Ishikawa (cell line): Measurements from ENCODE around the gene SPOCK1.

Experiments used
- EP300 ChIP-seq: IDR thresholded peaks from 2 replicates; pipeline ENCODE4 v1.6.1; 2012; ENCODE audit warnings: borderline replicate concordance
- TAF1 ChIP-seq: IDR thresholded peaks from 2 replicates; pipeline ENCODE4 v1.6.1; 2012; ENCODE audit warnings: low read depth, mild to moderate bottlenecking
- TF ChIP-seq, protein P1 (sequence below): IDR thresholded peaks from 2 replicates; pipeline ENCODE4 v1.6.1; 2012; ENCODE audit warnings: low read depth, mild to moderate bottlenecking

DNA sequence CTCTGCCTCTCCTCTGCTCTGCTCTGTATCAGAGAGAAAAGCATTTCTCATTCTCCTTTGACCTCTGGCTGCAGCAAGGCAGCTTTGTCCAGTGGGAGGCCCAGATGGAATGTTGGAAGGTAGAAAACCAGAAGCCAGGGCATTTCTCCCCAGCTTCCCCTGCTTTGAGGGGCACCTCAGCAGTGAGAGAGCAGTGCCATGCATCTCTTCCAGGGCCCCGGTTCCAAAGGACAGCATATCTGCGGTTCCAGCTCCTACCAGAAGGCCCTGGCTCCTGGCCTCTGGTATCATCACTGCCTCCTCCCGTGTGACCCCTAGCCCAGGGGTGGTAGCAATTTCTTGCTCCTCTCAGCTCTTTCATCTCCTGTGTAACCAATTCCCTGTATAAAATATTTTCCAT, 190.8 kb downstream of the SPOCK1 start:
- TF ChIP-seq EP300 (no peak), TAF1 (no peak)
- TF ChIP-seq, protein P1, sequence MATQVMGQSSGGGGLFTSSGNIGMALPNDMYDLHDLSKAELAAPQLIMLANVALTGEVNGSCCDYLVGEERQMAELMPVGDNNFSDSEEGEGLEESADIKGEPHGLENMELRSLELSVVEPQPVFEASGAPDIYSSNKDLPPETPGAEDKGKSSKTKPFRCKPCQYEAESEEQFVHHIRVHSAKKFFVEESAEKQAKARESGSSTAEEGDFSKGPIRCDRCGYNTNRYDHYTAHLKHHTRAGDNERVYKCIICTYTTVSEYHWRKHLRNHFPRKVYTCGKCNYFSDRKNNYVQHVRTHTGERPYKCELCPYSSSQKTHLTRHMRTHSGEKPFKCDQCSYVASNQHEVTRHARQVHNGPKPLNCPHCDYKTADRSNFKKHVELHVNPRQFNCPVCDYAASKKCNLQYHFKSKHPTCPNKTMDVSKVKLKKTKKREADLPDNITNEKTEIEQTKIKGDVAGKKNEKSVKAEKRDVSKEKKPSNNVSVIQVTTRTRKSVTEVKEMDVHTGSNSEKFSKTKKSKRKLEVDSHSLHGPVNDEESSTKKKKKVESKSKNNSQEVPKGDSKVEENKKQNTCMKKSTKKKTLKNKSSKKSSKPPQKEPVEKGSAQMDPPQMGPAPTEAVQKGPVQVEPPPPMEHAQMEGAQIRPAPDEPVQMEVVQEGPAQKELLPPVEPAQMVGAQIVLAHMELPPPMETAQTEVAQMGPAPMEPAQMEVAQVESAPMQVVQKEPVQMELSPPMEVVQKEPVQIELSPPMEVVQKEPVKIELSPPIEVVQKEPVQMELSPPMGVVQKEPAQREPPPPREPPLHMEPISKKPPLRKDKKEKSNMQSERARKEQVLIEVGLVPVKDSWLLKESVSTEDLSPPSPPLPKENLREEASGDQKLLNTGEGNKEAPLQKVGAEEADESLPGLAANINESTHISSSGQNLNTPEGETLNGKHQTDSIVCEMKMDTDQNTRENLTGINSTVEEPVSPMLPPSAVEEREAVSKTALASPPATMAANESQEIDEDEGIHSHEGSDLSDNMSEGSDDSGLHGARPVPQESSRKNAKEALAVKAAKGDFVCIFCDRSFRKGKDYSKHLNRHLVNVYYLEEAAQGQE = no peak
